ENCODE data around the gene C15orf62. TPM values are rescaled to one million over a fixed set of nuclear protein-coding genes. Genes with fewer than 3 reads are reported as not detected.
A peak's percentile ranks its signal among the peaks of the same experiment; 100 is the strongest.

Gene C15orf62
- total and polyA plus RNA-seq, 8 donors: 0.06 to 0.46 (median 0.16) TPM; not detected in 1

- DNase-seq (no peak), FAIRE-seq (no peak), ATAC-seq (no peak)
- peaks cover 0 to 44% (median 10%) of the 10 kb centered on the region in 3 donors for H3K36me3 ChIP-seq
- H3K27ac ChIP-seq: no peak overlapping the region
- no peak for TF ChIP-seq CTCF (IDR thresholded peaks at IDR 0.05)
- H3K27me3 ChIP-seq: no peaks in the 10 kb centered on the region
- H3K4me1 ChIP-seq: no peaks in the 10 kb centered on the region
- H3K4me3 ChIP-seq: no peak overlapping the region
- intact Hi-C loops (cut with DNase I): no loop called here
- 93 to 97% methylated on average over 2 of the region's 2 CpGs for WGBS, 2 donors
- no peaks in the 10 kb centered on the region for H3K9me3 ChIP-seq
Measured at GRCh38 chr15:40739854-40740253, 29.9 kb upstream of the C15orf62 start.

GRCh38 chr15:40743485-40743901 lies 26.3 kb upstream of the C15orf62 start:
- no peak for ATAC-seq
- intact Hi-C loops (cut with DNase I): no loop called here
- WGBS, 2 donors: 68 to 74% methylated on average over 2 of the region's 2 CpGs
- no peak overlapping the region for H3K4me3 ChIP-seq
- H3K27ac ChIP-seq: no peak overlapping the region
- TF ChIP-seq CTCF (IDR thresholded peaks at IDR 0.05): no peak
- no peaks in the 10 kb centered on the region for H3K9me3 ChIP-seq
- FAIRE-seq: no peak
- H3K4me1 ChIP-seq: no peaks in the 10 kb centered on the region
- no peaks in the 10 kb centered on the region for H3K27me3 ChIP-seq
- peaks cover 0 to 33% (median 6%) of the 10 kb centered on the region in 3 donors for H3K36me3 ChIP-seq
- no peak for DNase-seq

- no peak overlapping the region for H3K4me3 ChIP-seq
- H3K27me3 ChIP-seq: no peaks in the 10 kb centered on the region
- no peaks in the 10 kb centered on the region for H3K9me3 ChIP-seq
- intact Hi-C loops (cut with DNase I): no loop called here
- TF ChIP-seq CTCF (IDR thresholded peaks at IDR 0.05): no peak
- H3K4me1 ChIP-seq: no peaks in the 10 kb centered on the region
- FAIRE-seq (no peak), ATAC-seq (peak in 2 of 4 donors; percentile 51 to 53), DNase-seq (no peak)
- WGBS, 2 donors: 85 to 90% methylated on average over 12 of the region's 12 CpGs
- H3K36me3 ChIP-seq: peaks cover 0 to 33% (median 6%) of the 10 kb centered on the region in 3 donors
- no peak overlapping the region for H3K27ac ChIP-seq
Measured at GRCh38 chr15:40743921-40744814, 25.6 kb upstream of the C15orf62 start.

- no peak for ATAC-seq
- H3K27ac ChIP-seq: no peak overlapping the region
- H3K4me3 ChIP-seq: no peak overlapping the region
- no peaks in the 10 kb centered on the region for H3K4me1 ChIP-seq
- H3K27me3 ChIP-seq: no peaks in the 10 kb centered on the region
- 78 to 85% methylated on average over 5 of the region's 5 CpGs for WGBS, 2 donors
- intact Hi-C loops (cut with DNase I): no loop called here
- FAIRE-seq: no peak
- no peak for DNase-seq
- TF ChIP-seq CTCF (IDR thresholded peaks at IDR 0.05): no peak
- H3K36me3 ChIP-seq: peaks cover 0 to 31% (median 6%) of the 10 kb centered on the region in 3 donors
- H3K9me3 ChIP-seq: no peaks in the 10 kb centered on the region
Measured at GRCh38 chr15:40744815-40745152, 25.0 kb upstream of the C15orf62 start.

- TF ChIP-seq CTCF (IDR thresholded peaks at IDR 0.05): no peak
- peak in 1 of 4 donors; percentile 39 for ATAC-seq
- Histone ChIP-seq H3K27ac (no peak overlapping the region), H3K27me3 (no peaks in the 10 kb centered on the region), H3K4me3 (no peak overlapping the region), H3K4me1 (no peaks in the 10 kb centered on the region), H3K9me3 (no peaks in the 10 kb centered on the region), H3K36me3 (peaks cover 0 to 36% (median 11%) of the 10 kb centered on the region in 3 donors)
- FAIRE-seq: no peak
- intact Hi-C loops (cut with DNase I): no loop called here
- DNase-seq: no peak
- 67 to 72% methylated on average over 3 of the region's 3 CpGs for WGBS, 2 donors
Measured at GRCh38 chr15:40746916-40747418, 22.8 kb upstream of the C15orf62 start.
